GM19035 (cell line): ENCODE results near the gene CFAP54.
"Not testable (repeated sequence)": the region's sequence is repeated elsewhere in the genome, so short reads cannot be mapped to it uniquely, and the experiment has no call there.

Experiments
- ATAC-seq: cut with Tn5 transposase; IDR thresholded peaks from one replicate; pipeline ENCODE4 v1.9.1; 2021; ENCODE audit not compliant: unreplicated experiment

Gene CFAP54

GRCh38 chr12:96513681-96514080, 24.3 kb downstream of the CFAP54 start:
- no peak for ATAC-seq

GRCh38 chr12:96514328-96514727, 25.0 kb downstream of the CFAP54 start:
- ATAC-seq, result peak; percentile 81

GRCh38 chr12:96516472-96517430, 27.4 kb downstream of the CFAP54 start:
- ATAC-seq, result peak; percentile 68

GRCh38 chr12:96520767-96521166, 31.4 kb downstream of the CFAP54 start:
- ATAC-seq, result no peak

GRCh38 chr12:96521895-96522682, 32.7 kb downstream of the CFAP54 start:
- no peak for ATAC-seq

GRCh38 chr12:96522690-96523089, 33.3 kb downstream of the CFAP54 start:
- ATAC-seq, result no peak

GRCh38 chr12:96526110-96526509, 36.7 kb downstream of the CFAP54 start:
- ATAC-seq, result no peak

GRCh38 chr12:96529912-96530311, 40.5 kb downstream of the CFAP54 start:
- ATAC-seq, result no peak

- no peak for ATAC-seq
These were observed 45.0 kb downstream of the CFAP54 start for GRCh38 chr12:96534339-96534738.

- no peak for ATAC-seq
These were observed 59.0 kb downstream of the CFAP54 start for GRCh38 chr12:96548384-96548783.

- ATAC-seq, result no peak
These were observed 60.0 kb downstream of the CFAP54 start for GRCh38 chr12:96549341-96549740.

- ATAC-seq, result peak; percentile 36
These were observed 81.2 kb downstream of the CFAP54 start for GRCh38 chr12:96570579-96570978.

- ATAC-seq, result peak; percentile 93
These were observed 81.9 kb downstream of the CFAP54 start for GRCh38 chr12:96571101-96571862.

GRCh38 chr12:96578526-96579125, 89.2 kb downstream of the CFAP54 start:
- peak; percentile 96 for ATAC-seq

GRCh38 chr12:96585977-96586376, 96.6 kb downstream of the CFAP54 start:
- no peak for ATAC-seq

- ATAC-seq, result no peak
These were observed 98.3 kb downstream of the CFAP54 start for GRCh38 chr12:96587691-96588090.

GRCh38 chr12:96590970-96591369, 101.6 kb downstream of the CFAP54 start:
- no peak for ATAC-seq

- ATAC-seq, result not testable (repeated sequence)
These were observed 115.0 kb downstream of the CFAP54 start for GRCh38 chr12:96604374-96604773.

GRCh38 chr12:96605684-96606083, 116.3 kb downstream of the CFAP54 start:
- ATAC-seq, result no peak

- no peak for ATAC-seq
These were observed 116.8 kb downstream of the CFAP54 start for GRCh38 chr12:96606134-96606533.

GRCh38 chr12:96606644-96607043, 117.3 kb downstream of the CFAP54 start:
- ATAC-seq, result no peak
